ENCODE measurements around the gene KCNC2.

The KCNC2 gene

DNA sequence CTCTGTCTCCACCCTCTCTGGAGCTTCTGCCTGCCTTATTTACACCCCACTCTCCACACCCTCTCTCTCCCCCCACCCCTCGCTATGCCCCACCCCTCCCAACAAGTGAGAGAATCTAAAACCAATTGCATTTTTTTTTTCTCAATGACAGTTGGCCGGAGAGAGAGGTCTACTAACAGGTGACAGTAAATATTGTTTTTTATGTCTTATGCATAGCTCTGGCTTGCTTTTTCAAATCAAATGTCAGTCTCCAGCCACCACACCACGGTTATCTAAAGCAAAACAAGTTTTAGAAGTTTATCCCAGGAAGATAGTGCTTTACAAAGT lies at the start of gene KCNC2:
TSS of gene KCNC2 (minus strand) at position 28 of the 327 bp plus-strand sequence.
- H3K4me3 ChIP-seq (ENCODE audit: insufficient read length, low read depth) = peak within 1 kb of the TSS; percentile 46
- DNase-seq (ENCODE audit: low read depth, low spot score) = no peak
- H3K27me3 ChIP-seq (ENCODE audit: insufficient read depth, insufficient read length) = peaks cover 20% of the 10 kb centered on the region
- no peak within 1 kb of the TSS for H3K9ac ChIP-seq (ENCODE audit: insufficient read length, low read depth)
- no peaks in the 10 kb centered on the region for H3K4me1 ChIP-seq (ENCODE audit: insufficient read depth, insufficient read length)
- H3K9me3 ChIP-seq (ENCODE audit: insufficient read depth, low read length) = no peaks in the 10 kb centered on the region
- no peaks in the 10 kb centered on the region for H3K36me3 ChIP-seq (ENCODE audit: insufficient read depth, insufficient read length, low read length)
- TF ChIP-seq YY1 (IDR thresholded peaks at IDR 0.05; ENCODE audit: insufficient read depth, insufficient read length) (no peak), ZNF274 (IDR thresholded peaks at IDR 0.05; ENCODE audit: low read depth, low read length) (no peak), SUZ12 (IDR thresholded peaks at IDR 0.05; ENCODE audit: extremely low read depth, insufficient read depth, insufficient read length) (no peak)

- TF ChIP-seq ZNF274 (IDR thresholded peaks at IDR 0.05; ENCODE audit: low read depth, low read length) (no peak), SUZ12 (IDR thresholded peaks at IDR 0.05; ENCODE audit: extremely low read depth, insufficient read depth, insufficient read length) (no peak), YY1 (IDR thresholded peaks at IDR 0.05; ENCODE audit: insufficient read depth, insufficient read length) (no peak)
- H3K27me3 ChIP-seq (ENCODE audit: insufficient read depth, insufficient read length) = no peaks in the 10 kb centered on the region
- peak; percentile 43 for DNase-seq (ENCODE audit: low read depth, low spot score)
- no peaks in the 10 kb centered on the region for H3K9me3 ChIP-seq (ENCODE audit: insufficient read depth, low read length)
- H3K36me3 ChIP-seq (ENCODE audit: insufficient read depth, insufficient read length, low read length) = no peaks in the 10 kb centered on the region
- H3K4me3 ChIP-seq (ENCODE audit: insufficient read length, low read depth) = no peak overlapping the region
- H3K4me1 ChIP-seq (ENCODE audit: insufficient read depth, insufficient read length) = no peaks in the 10 kb centered on the region
- no peak overlapping the region for H3K9ac ChIP-seq (ENCODE audit: insufficient read length, low read depth)
Measured at GRCh38 chr12:75259143-75259542, 49.5 kb upstream of the KCNC2 start.

DNA sequence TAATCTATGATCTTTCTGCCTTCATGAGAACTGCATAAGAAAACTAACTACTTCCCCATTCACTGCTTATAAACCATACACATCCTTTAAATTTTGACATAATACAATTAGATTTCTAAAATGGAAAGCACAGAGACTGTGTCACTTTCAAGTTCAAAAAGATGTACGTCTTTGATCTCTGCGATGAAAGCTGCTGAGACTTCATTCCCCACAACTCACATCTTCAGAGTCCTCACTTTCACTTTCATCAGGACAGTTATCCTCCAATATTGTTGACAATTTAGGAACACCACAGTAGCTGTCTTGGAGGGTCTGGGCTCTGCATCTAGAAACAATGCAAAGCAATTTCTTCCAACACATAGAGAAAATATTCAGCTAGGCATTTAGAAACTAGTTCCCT lies 47.9 kb upstream of the KCNC2 start:
- Histone ChIP-seq H3K36me3 (ENCODE audit: insufficient read depth, insufficient read length, low read length) (no peaks in the 10 kb centered on the region), H3K9me3 (ENCODE audit: insufficient read depth, low read length) (no peaks in the 10 kb centered on the region), H3K9ac (ENCODE audit: insufficient read length, low read depth) (no peak overlapping the region), H3K4me3 (ENCODE audit: insufficient read length, low read depth) (no peak overlapping the region), H3K27me3 (ENCODE audit: insufficient read depth, insufficient read length) (no peaks in the 10 kb centered on the region), H3K4me1 (ENCODE audit: insufficient read depth, insufficient read length) (no peaks in the 10 kb centered on the region)
- no peak for TF ChIP-seq YY1 (IDR thresholded peaks at IDR 0.05; ENCODE audit: insufficient read depth, insufficient read length)
- no peak for TF ChIP-seq SUZ12 (IDR thresholded peaks at IDR 0.05; ENCODE audit: extremely low read depth, insufficient read depth, insufficient read length)
- no peak for TF ChIP-seq ZNF274 (IDR thresholded peaks at IDR 0.05; ENCODE audit: low read depth, low read length)
- no peak for DNase-seq (ENCODE audit: low read depth, low spot score)

DNA sequence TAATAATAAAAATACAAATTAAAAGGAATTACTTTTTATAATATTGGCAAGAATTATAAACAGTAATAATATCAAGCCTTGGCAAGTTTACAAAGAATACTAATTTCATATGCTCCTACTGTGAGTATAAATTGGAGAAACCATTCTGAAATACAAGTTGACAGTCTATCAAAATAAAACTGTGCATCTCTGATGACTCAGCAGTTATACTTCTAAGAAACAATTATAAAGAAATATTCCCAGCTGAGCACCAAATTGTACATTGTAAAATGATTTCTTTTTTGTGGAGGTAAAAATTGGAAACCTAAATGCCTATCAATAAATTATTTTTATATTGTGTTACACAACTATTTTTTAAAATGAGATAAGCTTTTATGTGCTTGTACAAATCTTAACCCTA lies 35.5 kb upstream of the KCNC2 start:
- no peaks in the 10 kb centered on the region for H3K9me3 ChIP-seq (ENCODE audit: insufficient read depth, low read length)
- DNase-seq (ENCODE audit: low read depth, low spot score) = no peak
- H3K4me1 ChIP-seq (ENCODE audit: insufficient read depth, insufficient read length) = no peaks in the 10 kb centered on the region
- no peak overlapping the region for H3K9ac ChIP-seq (ENCODE audit: insufficient read length, low read depth)
- TF ChIP-seq ZNF274 (IDR thresholded peaks at IDR 0.05; ENCODE audit: low read depth, low read length) (no peak), SUZ12 (IDR thresholded peaks at IDR 0.05; ENCODE audit: extremely low read depth, insufficient read depth, insufficient read length) (no peak), YY1 (IDR thresholded peaks at IDR 0.05; ENCODE audit: insufficient read depth, insufficient read length) (no peak)
- no peak overlapping the region for H3K4me3 ChIP-seq (ENCODE audit: insufficient read length, low read depth)
- no peaks in the 10 kb centered on the region for H3K27me3 ChIP-seq (ENCODE audit: insufficient read depth, insufficient read length)
- H3K36me3 ChIP-seq (ENCODE audit: insufficient read depth, insufficient read length, low read length) = no peaks in the 10 kb centered on the region

DNA sequence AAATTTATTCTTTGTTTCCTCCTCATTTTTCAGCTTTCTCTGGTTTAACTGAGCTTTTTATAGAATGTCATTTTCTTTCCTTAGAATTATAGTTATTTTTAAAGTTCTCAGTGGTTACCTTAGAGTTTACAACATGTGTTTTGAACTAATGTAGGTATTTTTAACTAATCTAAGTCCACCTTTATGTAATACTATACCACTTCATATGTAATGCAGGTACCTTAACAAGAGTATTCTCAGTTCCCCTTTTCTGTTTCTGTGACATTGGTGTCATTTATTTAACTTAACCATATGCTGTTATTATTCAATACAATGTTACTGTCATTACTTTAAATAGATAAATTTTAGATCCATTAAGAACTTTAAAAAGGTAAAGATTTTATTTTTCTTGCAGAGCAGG lies 30.3 kb upstream of the KCNC2 start:
- DNase-seq (ENCODE audit: low read depth, low spot score) = no peak
- H3K4me3 ChIP-seq (ENCODE audit: insufficient read length, low read depth) = no peak overlapping the region
- no peak overlapping the region for H3K9ac ChIP-seq (ENCODE audit: insufficient read length, low read depth)
- no peaks in the 10 kb centered on the region for H3K4me1 ChIP-seq (ENCODE audit: insufficient read depth, insufficient read length)
- no peaks in the 10 kb centered on the region for H3K36me3 ChIP-seq (ENCODE audit: insufficient read depth, insufficient read length, low read length)
- H3K27me3 ChIP-seq (ENCODE audit: insufficient read depth, insufficient read length) = no peaks in the 10 kb centered on the region
- H3K9me3 ChIP-seq (ENCODE audit: insufficient read depth, low read length) = no peaks in the 10 kb centered on the region
- TF ChIP-seq ZNF274 (IDR thresholded peaks at IDR 0.05; ENCODE audit: low read depth, low read length) = no peak
- no peak for TF ChIP-seq SUZ12 (IDR thresholded peaks at IDR 0.05; ENCODE audit: extremely low read depth, insufficient read depth, insufficient read length)
- no peak for TF ChIP-seq YY1 (IDR thresholded peaks at IDR 0.05; ENCODE audit: insufficient read depth, insufficient read length)

- TF ChIP-seq ZNF274 (IDR thresholded peaks at IDR 0.05; ENCODE audit: low read depth, low read length) (no peak), SUZ12 (IDR thresholded peaks at IDR 0.05; ENCODE audit: extremely low read depth, insufficient read depth, insufficient read length) (no peak), YY1 (IDR thresholded peaks at IDR 0.05; ENCODE audit: insufficient read depth, insufficient read length) (no peak)
- DNase-seq (ENCODE audit: low read depth, low spot score) = no peak
- Histone ChIP-seq H3K36me3 (ENCODE audit: insufficient read depth, insufficient read length, low read length) (no peaks in the 10 kb centered on the region), H3K9ac (ENCODE audit: insufficient read length, low read depth) (no peak overlapping the region), H3K4me3 (ENCODE audit: insufficient read length, low read depth) (no peak overlapping the region), H3K9me3 (ENCODE audit: insufficient read depth, low read length) (no peaks in the 10 kb centered on the region), H3K4me1 (ENCODE audit: insufficient read depth, insufficient read length) (no peaks in the 10 kb centered on the region), H3K27me3 (ENCODE audit: insufficient read depth, insufficient read length) (no peaks in the 10 kb centered on the region)
Measured at GRCh38 chr12:75236206-75236605, 26.6 kb upstream of the KCNC2 start.

DNA sequence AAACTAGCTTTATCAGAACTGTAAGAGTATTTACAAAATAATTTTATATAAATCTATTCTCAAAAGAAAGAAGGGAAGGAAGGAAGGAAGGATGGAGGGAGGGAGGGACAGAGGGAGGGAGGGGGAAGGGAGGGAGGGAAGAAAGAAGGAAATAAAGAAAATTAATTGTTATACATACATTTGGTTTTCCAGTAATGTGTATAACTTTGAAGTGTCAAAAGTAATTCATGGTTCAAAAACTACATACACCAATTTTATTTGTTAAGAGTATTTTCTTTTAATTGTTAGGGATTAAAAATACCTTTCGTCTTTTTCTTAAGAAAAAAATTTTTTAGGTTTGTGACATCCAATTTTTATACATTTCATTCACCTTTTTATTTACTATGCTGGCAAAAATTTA lies 17.5 kb upstream of the KCNC2 start:
- TF ChIP-seq ZNF274 (IDR thresholded peaks at IDR 0.05; ENCODE audit: low read depth, low read length) = no peak
- no peak for TF ChIP-seq SUZ12 (IDR thresholded peaks at IDR 0.05; ENCODE audit: extremely low read depth, insufficient read depth, insufficient read length)
- TF ChIP-seq YY1 (IDR thresholded peaks at IDR 0.05; ENCODE audit: insufficient read depth, insufficient read length) = no peak
- Histone ChIP-seq H3K9me3 (ENCODE audit: insufficient read depth, low read length) (no peaks in the 10 kb centered on the region), H3K9ac (ENCODE audit: insufficient read length, low read depth) (no peak overlapping the region), H3K27me3 (ENCODE audit: insufficient read depth, insufficient read length) (no peaks in the 10 kb centered on the region), H3K4me3 (ENCODE audit: insufficient read length, low read depth) (no peak overlapping the region), H3K36me3 (ENCODE audit: insufficient read depth, insufficient read length, low read length) (no peaks in the 10 kb centered on the region), H3K4me1 (ENCODE audit: insufficient read depth, insufficient read length) (no peaks in the 10 kb centered on the region)
- DNase-seq (ENCODE audit: low read depth, low spot score) = no peak

DNA sequence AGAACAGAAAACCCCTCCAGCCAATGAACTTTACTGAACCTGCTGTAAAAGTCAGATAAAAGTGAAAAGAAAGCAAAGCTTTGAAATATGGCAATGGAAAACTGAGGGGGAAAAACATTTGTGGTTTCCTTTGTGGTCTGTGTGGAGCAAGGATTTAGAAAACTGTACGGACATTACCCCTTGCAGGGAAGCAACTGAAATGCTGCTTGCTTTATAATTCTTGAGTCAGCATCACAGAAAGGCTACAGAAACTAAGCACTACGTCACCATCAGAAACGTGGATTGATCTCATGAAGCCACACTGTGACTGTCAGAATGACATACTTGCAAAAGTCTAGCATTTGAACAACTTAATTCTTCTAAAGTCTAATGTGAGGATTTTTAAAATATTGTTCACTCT lies 2.4 kb upstream of the KCNC2 start:
- no peaks in the 10 kb centered on the region for H3K4me1 ChIP-seq (ENCODE audit: insufficient read depth, insufficient read length)
- peaks cover 20% of the 10 kb centered on the region for H3K27me3 ChIP-seq (ENCODE audit: insufficient read depth, insufficient read length)
- H3K36me3 ChIP-seq (ENCODE audit: insufficient read depth, insufficient read length, low read length) = no peaks in the 10 kb centered on the region
- no peak overlapping the region for H3K9ac ChIP-seq (ENCODE audit: insufficient read length, low read depth)
- no peak for DNase-seq (ENCODE audit: low read depth, low spot score)
- H3K9me3 ChIP-seq (ENCODE audit: insufficient read depth, low read length) = no peaks in the 10 kb centered on the region
- TF ChIP-seq SUZ12 (IDR thresholded peaks at IDR 0.05; ENCODE audit: extremely low read depth, insufficient read depth, insufficient read length) = no peak
- TF ChIP-seq YY1 (IDR thresholded peaks at IDR 0.05; ENCODE audit: insufficient read depth, insufficient read length) = no peak
- no peak for TF ChIP-seq ZNF274 (IDR thresholded peaks at IDR 0.05; ENCODE audit: low read depth, low read length)
- H3K4me3 ChIP-seq (ENCODE audit: insufficient read length, low read depth) = no peak overlapping the region
